SK-N-SH treated with all-trans-retinoic acid at 6 μM for 48 hours (cell line): ENCODE data around the gene PTPRD.

Source experiments
- CSDC2 ChIP-seq: fragments of 250-450 bp; sonication (Bioruptor Pico); IDR thresholded peaks from 2 replicates; pipeline ENCODE4 v1.5.0; 2020; ENCODE audit warnings: mild to moderate bottlenecking, moderate library complexity
- OSR1 ChIP-seq: fragments of 250-450 bp; sonication (Bioruptor Pico); IDR thresholded peaks from 2 replicates; pipeline ENCODE4 v1.8.0; 2022; ENCODE audit warnings: moderate library complexity, mild to moderate bottlenecking, inconsistent platforms
- RARB ChIP-seq: fragments of 250-450 bp; sonication (Bioruptor Pico); IDR thresholded peaks from 2 replicates; pipeline ENCODE4 v1.8.0; 2021; ENCODE audit warnings: mild to moderate bottlenecking, moderate library complexity
- SNAI2 ChIP-seq: fragments of 250-450 bp; sonication (Bioruptor Pico); IDR thresholded peaks from 2 replicates; pipeline ENCODE4 v1.5.0; 2020; ENCODE audit warnings: mild to moderate bottlenecking, moderate library complexity
- TF ChIP-seq, protein P1 (sequence below): fragments of 250-450 bp; sonication (Bioruptor Pico); IDR thresholded peaks from 2 replicates; pipeline ENCODE4 v1.5.1; 2020; ENCODE audit warnings: low read depth, mild to moderate bottlenecking, moderate library complexity
- TF ChIP-seq, protein P2 (sequence below): fragments of 250-450 bp; sonication (Bioruptor Pico); IDR thresholded peaks from 2 replicates; pipeline ENCODE4 v1.8.0; 2021; ENCODE audit warnings: low read depth, mild to moderate bottlenecking, moderate library complexity, borderline replicate concordance
- TF ChIP-seq, protein P3 (sequence below): fragments of 250-450 bp; sonication (Bioruptor Pico); IDR thresholded peaks from 2 replicates; pipeline ENCODE4 v1.8.0; 2020; ENCODE audit warnings: mild to moderate bottlenecking, moderate library complexity, borderline replicate concordance
- TF ChIP-seq, protein P4 (sequence below): fragments of 250-450 bp; sonication (Bioruptor Pico); IDR thresholded peaks from 2 replicates; pipeline ENCODE4 v1.5.0; 2020; ENCODE audit warnings: mild to moderate bottlenecking, moderate library complexity

DNA sequence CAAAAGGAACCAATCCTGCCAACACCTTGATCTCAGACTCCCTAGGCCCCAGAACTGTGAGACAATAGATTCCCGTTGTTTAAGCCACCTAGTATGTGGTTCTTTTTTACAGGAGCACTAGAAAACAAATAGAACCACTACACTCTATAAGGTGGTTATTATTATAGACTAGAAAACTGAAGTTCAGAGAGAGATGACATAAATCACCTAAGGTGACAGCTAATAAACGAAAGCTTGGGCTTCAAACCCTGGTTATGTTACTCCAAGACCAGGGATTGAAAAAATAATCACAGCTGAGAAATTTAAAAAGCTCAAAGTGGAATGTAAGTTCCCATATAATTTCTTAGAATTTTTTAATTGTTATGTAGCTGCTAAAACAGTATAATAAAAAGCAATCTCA is 2097.1 kb downstream of the PTPRD start:
- TF ChIP-seq RARB (CRISPR knock-in tag) (no peak), OSR1 (CRISPR knock-in tag) (no peak), CSDC2 (CRISPR knock-in tag) (no peak), SNAI2 (CRISPR knock-in tag) (no peak)
- TF ChIP-seq, protein P1, sequence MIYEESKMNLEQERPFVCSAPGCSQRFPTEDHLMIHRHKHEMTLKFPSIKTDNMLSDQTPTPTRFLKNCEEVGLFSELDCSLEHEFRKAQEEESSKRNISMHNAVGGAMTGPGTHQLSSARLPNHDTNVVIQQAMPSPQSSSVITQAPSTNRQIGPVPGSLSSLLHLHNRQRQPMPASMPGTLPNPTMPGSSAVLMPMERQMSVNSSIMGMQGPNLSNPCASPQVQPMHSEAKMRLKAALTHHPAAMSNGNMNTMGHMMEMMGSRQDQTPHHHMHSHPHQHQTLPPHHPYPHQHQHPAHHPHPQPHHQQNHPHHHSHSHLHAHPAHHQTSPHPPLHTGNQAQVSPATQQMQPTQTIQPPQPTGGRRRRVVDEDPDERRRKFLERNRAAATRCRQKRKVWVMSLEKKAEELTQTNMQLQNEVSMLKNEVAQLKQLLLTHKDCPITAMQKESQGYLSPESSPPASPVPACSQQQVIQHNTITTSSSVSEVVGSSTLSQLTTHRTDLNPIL (CRISPR knock-in tag): no peak
- TF ChIP-seq, protein P2, sequence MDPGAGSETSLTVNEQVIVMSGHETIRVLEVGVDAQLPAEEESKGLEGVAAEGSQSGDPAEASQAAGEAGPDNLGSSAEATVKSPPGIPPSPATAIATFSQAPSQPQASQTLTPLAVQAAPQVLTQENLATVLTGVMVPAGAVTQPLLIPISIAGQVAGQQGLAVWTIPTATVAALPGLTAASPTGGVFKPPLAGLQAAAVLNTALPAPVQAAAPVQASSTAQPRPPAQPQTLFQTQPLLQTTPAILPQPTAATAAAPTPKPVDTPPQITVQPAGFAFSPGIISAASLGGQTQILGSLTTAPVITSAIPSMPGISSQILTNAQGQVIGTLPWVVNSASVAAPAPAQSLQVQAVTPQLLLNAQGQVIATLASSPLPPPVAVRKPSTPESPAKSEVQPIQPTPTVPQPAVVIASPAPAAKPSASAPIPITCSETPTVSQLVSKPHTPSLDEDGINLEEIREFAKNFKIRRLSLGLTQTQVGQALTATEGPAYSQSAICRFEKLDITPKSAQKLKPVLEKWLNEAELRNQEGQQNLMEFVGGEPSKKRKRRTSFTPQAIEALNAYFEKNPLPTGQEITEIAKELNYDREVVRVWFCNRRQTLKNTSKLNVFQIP (CRISPR knock-in tag): no peak
- TF ChIP-seq, protein P3, sequence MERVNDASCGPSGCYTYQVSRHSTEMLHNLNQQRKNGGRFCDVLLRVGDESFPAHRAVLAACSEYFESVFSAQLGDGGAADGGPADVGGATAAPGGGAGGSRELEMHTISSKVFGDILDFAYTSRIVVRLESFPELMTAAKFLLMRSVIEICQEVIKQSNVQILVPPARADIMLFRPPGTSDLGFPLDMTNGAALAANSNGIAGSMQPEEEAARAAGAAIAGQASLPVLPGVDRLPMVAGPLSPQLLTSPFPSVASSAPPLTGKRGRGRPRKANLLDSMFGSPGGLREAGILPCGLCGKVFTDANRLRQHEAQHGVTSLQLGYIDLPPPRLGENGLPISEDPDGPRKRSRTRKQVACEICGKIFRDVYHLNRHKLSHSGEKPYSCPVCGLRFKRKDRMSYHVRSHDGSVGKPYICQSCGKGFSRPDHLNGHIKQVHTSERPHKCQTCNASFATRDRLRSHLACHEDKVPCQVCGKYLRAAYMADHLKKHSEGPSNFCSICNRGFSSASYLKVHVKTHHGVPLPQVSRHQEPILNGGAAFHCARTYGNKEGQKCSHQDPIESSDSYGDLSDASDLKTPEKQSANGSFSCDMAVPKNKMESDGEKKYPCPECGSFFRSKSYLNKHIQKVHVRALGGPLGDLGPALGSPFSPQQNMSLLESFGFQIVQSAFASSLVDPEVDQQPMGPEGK (CRISPR knock-in tag): no peak
- TF ChIP-seq, protein P4, sequence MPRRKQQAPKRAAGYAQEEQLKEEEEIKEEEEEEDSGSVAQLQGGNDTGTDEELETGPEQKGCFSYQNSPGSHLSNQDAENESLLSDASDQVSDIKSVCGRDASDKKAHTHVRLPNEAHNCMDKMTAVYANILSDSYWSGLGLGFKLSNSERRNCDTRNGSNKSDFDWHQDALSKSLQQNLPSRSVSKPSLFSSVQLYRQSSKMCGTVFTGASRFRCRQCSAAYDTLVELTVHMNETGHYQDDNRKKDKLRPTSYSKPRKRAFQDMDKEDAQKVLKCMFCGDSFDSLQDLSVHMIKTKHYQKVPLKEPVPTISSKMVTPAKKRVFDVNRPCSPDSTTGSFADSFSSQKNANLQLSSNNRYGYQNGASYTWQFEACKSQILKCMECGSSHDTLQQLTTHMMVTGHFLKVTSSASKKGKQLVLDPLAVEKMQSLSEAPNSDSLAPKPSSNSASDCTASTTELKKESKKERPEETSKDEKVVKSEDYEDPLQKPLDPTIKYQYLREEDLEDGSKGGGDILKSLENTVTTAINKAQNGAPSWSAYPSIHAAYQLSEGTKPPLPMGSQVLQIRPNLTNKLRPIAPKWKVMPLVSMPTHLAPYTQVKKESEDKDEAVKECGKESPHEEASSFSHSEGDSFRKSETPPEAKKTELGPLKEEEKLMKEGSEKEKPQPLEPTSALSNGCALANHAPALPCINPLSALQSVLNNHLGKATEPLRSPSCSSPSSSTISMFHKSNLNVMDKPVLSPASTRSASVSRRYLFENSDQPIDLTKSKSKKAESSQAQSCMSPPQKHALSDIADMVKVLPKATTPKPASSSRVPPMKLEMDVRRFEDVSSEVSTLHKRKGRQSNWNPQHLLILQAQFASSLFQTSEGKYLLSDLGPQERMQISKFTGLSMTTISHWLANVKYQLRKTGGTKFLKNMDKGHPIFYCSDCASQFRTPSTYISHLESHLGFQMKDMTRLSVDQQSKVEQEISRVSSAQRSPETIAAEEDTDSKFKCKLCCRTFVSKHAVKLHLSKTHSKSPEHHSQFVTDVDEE (CRISPR knock-in tag): no peak
